ENCODE data around the gene TMEM198.

The TMEM198 gene

DNA sequence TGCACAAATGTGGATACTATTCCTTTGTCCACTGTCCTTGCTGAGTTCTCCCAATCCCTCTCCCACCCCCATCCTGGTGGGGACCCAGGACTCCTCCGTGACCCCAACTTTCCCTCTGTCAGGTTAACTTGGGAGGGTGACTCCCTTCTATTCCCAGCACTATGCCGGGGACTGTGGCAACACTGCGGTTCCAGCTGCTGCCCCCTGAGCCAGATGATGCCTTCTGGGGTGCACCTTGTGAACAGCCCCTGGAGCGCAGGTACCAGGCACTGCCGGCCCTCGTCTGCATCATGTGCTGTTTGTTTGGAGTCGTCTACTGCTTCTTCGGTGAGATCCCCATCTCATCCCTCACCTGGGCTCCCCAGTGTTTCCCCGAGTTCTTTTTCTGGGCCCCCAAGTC, 739 bp downstream of the TMEM198 start:
- DNase-seq (ENCODE audit: low read depth), result no peak

DNA sequence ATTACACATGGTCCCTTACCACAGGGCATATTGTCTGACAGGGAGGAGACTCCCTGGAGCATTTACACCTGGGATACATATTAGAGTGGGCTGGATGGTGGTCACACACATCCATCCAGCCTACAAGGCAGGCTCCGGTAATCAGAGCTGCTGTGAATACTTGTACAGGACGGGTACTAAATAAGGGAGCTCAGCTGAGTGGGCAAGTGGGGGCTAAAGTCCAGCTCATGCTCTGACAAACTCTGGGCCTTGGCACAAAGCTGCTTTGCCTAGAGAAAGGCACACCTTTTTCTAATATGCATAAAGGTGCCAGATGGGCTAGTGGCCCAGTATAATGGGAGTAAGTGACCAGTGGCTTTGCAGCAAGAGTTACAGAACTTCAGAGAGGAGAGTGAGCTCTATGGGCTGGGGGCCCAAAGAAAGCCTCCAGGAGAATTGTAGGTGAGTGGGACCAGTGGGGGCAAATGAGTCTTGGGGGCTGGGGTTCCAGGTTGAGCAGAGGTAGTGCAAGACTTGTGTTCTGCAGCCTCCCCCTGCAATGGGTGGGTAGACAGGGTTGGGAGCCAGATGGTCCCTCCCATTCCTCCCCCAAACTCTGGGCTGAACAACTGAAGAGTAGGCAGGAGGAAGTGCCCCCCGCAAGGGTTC, 1.6 kb downstream of the TMEM198 start:
- no peak for DNase-seq (ENCODE audit: low read depth)

DNA sequence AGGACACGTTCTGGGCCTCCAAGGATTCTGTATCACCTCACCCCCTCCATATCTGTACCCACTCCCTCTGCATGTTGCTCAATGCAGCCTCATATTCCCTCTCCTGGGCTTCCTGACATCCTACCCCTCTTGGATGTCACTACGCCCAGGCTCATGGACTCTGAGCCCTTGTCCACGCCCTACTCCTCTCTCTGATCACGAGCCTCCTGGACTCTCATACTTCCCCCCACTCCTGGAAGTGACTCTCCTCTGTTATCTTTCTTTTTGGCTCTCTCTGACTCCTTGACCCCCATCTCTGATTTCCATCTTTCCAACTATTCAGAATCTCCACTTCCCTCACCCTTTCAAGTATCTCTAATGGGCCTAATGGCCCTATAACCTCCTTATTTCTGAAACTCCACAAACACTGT, 2.1 kb downstream of the TMEM198 start:
- no peak for DNase-seq (ENCODE audit: low read depth)

DNA sequence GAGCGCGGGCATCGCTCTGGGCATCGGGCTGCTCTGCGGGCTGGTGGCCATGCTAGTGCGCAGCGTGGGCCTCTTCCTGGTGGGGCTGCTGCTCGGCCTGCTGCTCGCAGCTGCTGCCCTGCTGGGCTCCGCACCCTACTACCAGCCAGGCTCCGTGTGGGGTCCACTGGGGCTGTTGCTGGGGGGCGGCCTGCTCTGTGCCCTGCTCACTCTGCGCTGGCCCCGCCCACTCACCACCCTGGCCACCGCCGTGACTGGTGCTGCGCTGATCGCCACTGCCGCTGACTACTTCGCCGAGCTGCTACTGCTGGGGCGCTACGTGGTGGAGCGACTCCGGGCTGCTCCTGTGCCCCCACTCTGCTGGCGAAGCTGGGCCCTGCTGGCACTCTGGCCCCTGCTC, 3.8 kb downstream of the TMEM198 start:
- DNase-seq (ENCODE audit: low read depth), result no peak

DNA sequence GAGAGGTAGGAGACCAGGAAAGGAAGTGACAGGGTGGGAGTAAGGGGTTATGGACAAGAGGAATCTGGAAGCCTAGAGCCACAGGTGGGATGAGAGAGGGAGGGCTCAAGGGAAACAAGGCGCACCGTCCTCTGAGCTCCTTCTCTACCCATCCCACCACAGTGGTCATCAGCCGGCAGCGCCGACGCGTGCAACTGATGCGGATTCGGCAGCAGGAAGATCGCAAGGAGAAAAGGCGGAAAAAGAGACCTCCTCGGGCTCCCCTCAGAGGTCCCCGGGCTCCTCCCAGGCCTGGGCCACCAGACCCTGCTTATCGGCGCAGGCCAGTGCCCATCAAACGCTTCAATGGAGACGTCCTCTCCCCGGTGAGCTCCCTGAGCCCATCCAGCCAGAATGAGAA, 5.2 kb downstream of the TMEM198 start:
- no peak for DNase-seq (ENCODE audit: low read depth)

DNA sequence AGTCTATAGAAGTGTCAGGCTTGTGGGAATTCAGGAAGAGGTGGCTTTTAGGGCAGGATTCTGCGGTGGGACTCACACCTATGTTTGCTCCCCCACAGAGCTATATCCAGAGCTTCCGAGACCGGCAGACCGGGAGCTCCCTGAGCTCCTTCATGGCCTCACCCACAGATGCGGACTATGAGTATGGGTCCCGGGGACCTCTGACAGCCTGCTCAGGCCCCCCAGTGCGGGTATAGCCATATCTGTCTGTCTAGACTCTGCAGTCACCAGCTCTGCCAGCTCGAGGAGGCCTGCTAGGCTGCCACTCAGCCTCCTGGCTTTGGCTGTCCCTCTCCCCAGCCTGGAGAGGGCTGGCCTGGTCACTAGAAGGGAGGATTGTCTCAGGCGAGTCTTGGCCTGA, 5.8 kb downstream of the TMEM198 start:
- no peak for DNase-seq (ENCODE audit: low read depth)

DNA sequence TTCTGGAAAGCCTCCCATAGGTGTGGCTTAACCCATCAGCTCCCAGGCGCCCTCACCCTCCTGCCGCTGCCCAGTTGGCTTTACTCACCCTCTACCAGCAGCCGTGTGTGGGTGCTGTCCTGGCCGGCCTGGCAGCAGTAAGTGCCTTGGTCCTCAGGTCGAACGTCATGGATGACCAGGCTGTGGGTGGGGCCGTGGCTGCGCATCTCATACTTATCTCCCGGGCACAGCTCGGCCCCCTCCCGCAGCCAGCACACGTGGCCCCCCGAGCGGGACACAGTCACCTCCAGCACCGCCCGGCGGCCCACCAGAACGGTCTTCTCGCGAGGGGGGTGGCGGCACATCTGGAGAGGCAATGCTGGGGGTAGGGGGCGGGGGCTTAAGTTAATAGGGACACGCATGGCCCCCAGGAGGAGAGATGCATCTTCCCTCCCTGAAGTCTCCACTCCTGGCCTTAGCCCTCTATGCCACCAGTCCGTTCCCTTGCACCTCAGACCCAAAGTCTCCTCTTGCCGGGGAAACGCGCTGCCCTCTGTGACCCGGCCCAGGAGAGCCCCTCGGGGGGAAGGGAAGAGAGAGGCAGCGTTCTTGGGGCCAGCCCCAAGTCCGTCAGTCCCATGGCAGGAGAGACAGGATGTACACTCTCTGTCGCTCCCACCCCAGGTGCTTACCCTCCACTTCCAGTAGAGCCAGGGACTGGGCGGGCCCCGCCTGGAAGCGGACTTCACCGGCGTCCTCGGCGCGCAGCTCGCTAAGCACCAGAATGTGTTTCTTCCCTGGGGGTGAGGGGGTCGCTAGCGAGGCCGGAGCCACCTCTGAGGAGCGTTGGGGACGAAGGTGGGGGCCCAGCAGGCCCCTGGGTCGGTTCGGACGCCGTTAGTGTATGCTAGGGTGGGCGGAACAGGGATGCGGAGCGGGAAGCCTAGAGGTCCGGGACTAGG, 7.9 kb downstream of the TMEM198 start:
- no peak for DNase-seq (ENCODE audit: low read depth)

DNA sequence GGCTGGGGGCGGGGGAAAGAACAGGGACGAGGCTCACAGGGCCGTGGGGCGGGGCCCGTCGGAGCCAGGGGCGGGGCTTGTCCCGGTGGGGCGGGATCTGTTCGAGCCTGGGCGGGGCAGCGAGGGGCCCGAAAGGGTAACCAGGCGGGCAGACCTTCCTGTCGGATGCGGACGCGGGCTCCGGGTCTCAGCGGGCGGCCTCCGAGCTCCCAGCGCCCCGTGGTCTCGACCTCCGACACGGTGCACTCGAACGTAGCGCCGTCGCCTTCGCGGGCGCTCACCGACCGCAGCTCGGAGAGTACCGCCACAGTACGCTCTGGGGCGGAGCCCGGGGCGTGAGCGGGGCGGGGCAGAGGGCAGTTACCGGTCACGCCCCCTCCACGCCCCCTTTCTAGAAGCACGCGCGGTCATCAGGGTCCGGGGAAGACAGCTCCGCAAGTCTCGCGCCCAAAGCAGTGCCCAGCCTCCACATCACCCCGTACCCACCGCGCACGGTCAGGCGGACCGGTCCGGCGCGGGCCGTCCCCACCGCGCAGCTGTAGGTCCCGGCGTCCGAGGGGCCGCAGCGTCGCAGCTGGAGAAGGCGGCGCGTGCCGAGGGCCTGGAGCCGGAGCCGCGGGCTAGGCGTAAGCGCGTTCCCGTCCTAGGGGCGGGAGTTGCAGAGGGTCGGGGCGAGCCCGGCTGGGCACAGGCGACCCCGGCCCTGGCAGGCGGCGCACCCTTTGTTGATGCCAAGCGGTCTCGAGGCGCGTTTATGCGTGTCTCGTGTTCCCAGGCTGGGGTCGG, 8.7 kb downstream of the TMEM198 start:
- DNase-seq (ENCODE audit: low read depth), result peak; percentile 55

DNA sequence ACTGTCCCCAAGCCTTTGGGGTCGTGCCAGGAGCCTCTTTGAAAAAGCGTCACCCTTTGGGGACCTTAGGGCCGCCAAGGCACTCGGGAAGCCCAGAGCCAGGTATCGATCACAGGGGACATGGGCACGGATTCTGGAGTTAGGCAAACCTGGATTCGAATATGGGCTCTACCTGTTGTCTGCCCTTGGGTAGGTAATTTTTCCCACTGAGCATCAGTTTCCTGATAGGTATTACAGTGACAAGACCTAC, 9.3 kb downstream of the TMEM198 start:
- no peak for DNase-seq (ENCODE audit: low read depth)

DNA sequence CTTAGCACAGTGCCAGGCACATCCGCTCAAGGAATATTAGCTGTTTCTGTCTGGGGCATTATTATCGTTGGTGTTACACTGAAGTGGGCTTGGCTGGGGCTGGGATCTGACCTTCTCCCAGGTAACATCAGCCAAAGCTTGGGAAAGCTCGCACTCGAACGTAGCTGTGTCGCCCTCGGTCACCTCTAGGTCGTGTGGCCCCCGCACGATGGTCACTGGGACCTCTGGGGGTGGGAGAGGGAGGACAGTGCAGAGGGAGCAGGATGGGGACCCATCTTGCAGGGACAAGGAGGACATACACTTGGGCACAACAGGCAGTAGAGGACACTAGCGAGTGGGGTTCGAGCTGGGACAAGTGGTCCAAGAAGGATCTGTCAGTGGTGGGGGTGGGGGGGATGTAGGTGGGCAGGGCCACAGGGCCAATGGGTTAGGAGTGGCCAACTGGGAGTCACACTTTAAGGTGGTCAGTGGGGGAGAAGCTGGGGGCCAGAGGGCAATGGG, 9.7 kb downstream of the TMEM198 start:
- no peak for DNase-seq (ENCODE audit: low read depth)

DNA sequence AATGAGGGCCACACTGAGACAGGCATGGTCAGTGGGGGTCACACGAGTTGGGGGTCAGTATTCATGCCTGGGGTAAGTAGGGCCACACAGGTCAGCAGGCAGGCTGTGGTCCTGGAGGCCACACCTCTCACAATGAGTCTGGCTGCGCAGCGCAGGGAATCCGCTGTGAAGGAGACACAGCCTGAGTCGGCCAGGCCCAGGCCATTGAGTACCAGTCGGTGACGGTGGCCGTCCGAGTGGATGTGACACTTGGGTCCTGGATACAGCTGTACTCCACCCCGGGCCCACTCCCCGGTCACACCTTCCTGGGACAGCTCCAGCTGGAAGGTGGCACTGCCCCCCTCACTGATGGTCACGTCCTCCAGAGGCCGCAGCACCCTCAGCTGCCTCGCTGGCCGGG, 10.5 kb downstream of the TMEM198 start:
- DNase-seq (ENCODE audit: low read depth), result no peak

DNA sequence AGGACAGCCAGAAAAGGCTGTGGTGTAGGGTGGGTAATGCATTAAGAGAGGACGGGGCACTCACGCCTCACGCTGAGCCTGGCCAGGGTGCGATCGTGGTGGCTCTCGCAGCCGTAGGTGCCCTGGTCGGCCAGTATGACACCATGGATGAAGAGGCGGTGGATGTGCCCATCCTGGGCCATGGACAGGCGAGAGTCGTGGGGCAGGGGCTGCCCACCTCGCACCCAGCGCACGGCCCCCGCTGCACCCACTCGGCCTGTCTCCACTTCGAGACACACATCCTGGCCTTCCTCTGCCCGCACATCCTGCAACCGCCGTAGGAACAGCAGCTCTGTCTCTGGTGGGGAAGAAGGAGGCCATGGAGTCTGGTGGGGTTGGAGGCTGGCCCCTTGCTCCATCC, 12.1 kb downstream of the TMEM198 start:
- no peak for DNase-seq (ENCODE audit: low read depth)

DNA sequence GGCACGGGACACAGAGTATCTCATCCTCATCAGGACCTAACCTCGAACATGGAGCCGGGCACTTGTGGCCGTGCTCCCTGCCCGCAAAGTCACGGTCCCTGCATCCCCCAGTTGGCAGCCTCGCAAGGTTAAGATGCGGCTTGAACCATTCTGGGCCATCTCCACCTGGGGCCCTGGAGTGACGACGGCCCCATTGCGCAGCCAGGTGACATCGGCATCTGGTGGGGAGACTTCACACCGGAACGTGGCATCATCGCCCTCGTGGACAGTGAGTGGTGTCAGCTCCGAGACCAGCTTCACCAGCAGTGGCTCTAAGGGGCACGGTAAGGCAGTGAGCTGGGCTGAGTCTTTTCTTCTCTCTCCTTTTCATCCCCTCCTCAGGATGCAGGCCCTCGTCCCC, 12.6 kb downstream of the TMEM198 start:
- DNase-seq (ENCODE audit: low read depth), result no peak

DNA sequence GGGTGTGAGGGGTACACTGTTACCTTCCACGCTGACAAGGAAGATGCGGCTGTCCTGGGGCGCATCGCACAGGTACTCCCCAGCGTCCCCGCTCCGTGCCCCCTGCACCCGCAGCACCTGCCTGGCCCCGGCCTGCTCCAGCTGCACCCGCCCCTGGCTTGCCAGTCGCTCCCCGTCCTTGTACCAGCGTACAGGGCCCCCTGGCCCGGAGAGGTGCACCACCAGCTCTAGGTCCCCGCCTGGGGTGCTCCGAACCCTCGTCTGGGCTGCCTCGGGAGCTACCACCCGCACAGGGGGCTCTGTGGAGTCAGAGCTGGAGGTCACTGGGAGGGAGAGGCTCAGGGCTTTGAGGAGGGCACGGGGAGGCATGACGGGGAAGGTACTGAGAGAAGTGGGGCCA, 13.5 kb downstream of the TMEM198 start:
- no peak for DNase-seq (ENCODE audit: low read depth)

DNA sequence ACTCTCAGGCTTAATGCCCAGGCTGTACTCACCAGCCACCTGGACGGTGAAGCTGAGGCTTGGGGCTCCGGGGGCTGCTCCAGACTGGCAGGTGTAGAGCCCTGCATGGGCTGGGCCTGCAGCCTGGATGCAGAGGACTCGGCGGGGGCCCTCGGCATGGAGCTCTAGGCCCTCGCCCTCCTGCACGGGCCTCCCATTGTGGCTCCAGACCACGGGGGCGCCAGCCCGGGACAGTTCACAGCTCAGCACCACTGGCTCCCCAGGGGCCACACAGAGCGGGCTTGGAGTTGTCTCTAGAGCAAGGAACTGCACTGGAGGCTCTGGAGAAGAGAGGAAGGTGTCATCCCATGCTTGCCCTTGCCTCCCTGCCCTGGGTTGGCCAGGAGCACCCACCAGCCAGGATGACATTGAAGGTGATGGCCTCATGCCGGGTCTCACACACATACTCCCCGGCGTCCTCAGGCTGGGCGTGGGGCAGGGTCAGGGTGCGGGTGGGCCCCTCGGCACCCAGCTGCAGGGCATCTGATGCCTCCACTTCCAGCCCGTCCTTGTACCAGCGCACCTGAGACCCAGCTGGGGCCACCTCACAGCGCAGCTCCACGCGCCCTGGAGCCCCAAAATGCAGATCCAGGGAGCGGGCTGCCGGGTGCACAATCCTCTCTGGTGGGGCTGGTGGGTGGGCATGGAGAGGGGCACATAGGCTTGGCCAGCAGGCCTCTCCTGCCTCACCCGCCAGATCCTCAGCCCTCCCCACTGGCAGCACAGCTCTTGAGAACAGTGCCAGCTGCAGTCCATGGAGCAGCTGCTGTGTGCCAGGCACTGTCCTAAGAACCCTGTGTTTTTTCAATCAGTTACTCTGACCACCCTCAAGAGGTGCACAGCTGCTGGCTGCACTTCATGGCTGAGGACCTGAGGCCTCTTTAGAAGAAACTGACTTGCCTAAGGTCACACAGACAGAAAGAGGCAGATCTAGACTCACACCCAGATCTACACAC, 14.3 kb downstream of the TMEM198 start:
- no peak for DNase-seq (ENCODE audit: low read depth)

DNA sequence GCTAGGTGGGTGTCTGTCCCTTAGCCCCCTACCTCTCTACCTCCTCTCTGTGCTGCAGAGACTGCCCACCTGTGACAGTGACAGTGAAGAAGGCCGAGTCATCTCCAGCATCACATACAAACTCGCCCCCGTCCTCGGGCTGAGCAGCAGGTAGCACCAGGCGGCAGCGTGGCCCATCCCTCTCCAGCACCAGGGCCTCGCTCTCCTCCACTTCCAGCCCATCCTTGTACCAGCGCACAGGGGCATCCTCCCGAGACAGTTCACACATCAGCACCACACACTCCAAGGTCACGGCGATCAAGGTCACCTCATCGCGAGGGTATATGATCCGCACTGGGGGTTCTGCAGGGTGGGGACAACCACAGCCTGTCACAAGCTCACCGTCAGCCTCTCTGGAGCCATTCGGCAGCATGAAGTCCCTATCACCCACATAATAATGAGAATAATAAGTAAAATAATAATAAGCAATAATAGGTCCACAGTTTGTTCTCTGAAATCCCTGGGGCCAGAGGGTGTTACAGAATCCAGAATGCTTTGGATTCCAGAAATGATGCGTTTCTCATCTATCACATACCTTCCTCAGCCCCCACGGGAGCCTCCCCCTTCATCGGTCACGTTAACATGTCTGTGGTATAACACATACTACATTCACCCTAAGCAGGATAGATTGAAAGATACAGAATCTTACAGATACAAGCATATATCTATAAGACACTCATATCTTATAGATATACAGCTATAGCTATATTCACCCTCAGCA, 15.5 kb downstream of the TMEM198 start:
- no peak for DNase-seq (ENCODE audit: low read depth)

DNA sequence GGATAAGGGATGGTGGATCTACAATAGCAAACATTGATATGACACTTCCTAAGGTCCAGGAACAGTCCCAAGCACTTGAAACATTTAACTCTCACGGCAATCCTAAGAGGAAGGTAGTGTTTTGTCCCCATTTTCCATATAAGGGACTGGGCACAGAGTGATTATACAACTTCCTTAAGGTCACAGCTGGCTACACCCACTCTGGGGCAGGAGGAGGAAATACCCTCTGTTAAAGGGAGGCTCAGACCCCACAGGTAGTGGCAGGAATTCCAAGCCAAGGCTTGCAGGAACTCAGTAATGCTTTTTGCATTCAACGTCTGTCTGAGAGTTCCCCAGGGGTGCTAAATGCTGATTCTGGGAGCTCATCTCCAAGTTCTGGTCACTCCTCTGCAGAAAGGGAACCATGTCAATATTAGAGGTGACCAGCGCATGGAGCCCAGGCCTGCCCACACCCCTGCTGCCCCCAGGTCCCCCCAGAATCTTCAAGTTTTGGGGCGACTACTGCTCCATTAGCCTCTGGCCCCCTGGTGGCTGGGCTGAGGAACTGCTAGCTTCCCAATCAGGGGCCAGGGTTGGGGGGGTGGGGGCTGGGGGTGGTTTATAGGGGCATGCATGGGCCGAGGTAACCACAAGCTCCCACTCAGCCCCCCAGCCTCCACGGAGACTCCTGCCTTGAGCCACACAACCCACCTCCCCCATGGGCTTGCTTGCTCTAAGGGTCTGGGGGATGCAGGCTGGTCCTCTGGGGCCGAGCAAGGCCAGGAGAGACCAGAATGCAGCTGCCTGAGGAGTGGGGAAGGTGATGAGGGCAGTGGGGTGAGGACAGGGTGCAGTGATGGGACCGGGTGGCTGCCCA, 16.4 kb downstream of the TMEM198 start:
- DNase-seq (ENCODE audit: low read depth), result no peak

DNA sequence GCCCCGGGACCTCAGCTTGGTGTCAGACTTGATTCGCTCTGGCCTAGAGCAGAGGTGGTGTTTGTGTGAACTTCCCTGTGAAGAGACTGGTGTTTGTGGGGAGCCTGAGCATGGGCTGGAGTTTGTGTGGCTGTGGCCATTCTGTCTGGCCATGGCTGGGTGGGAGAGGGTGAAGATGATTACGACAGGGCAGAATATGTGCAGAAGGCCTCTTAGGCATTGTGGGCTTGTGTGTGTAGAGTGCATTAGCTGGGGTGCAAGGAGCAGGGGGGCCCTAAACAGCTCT, 17.0 kb downstream of the TMEM198 start:
- no peak for DNase-seq (ENCODE audit: low read depth)

DNA sequence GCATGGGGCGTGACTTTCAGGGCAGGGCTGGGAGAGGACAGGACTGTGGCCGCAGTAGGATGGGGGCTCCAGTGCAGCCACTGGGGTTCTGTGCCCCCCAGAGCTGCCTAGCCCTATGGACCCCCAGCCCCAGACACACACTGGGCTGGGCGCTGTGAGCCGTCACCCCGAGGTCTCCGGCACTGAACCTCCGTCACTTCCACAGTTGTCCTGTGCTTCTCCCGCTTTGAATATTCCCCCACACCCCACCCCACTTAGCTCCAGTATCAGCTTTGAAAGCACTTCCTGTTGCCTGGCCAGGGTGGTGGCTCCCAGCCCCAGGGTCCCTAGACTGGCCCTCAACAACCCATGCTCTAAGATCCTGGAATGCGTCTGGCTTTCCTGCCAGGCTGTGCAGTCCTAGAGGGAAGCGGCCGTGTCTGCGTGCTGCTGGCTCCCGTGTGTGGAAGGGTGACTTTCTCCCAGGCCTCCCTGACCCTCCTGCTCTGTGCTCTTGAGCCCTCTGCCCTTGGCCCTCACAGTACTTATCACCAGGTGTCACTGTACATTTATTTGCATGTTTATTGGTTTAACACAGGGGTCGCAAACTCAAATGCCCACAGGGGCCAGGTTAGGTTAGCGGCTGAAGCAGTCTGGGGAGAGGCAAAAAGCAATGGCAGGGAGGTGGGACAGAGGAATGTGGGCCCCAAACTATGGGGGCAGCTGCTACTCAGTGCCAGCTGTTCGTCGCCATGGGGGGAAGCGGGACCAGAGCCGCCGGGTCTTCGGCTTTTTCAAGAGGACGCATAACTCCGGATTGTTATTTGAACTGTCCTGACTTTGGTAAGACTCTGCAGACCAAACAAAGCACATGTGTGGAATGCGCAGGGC, 17.6 kb downstream of the TMEM198 start:
- DNase-seq (ENCODE audit: low read depth), result no peak

All from T-helper 22 cell (primary cell).